ENCODE results near the gene DPYD. TPM values are rescaled to one million over a fixed set of nuclear protein-coding genes. Genes with fewer than 3 reads are reported as not detected.

The DPYD gene
- total RNA-seq, 1 experiment from 2014 or later: 7.0 TPM

GRCh38 chr1:97340951-97341350 lies 579.9 kb downstream of the DPYD start:
- no peak for DNase-seq
- ChIA-PET CTCF (no interaction called here), POLR2A (no interaction called here)
- Mint-ChIP-seq H3K4me3 (ENCODE audit: unreplicated experiment) (no peak overlapping the region), H3K27me3 (ENCODE audit: insufficient read depth, unreplicated experiment) (no peaks in the 10 kb centered on the region), H3K27ac (ENCODE audit: unreplicated experiment) (no peak overlapping the region), H3K9me3 (ENCODE audit: unreplicated experiment) (no peaks in the 10 kb centered on the region), H3K4me1 (ENCODE audit: low read depth, unreplicated experiment) (no peaks in the 10 kb centered on the region), H3K36me3 (ENCODE audit: insufficient read depth, unreplicated experiment) (no peaks in the 10 kb centered on the region)
- Histone ChIP-seq H3K4me1 (no peaks in the 10 kb centered on the region), H3K4me3 (ENCODE audit: low read depth, low read length) (no peak overlapping the region), H3K27me3 (replicated peaks; ENCODE audit: control insufficient read depth, insufficient read depth, low read length) (no peaks in the 10 kb centered on the region), H3K36me3 (ENCODE audit: control insufficient read depth, insufficient read depth, low read length) (no peaks in the 10 kb centered on the region), H3K9me3 (no peaks in the 10 kb centered on the region)
- BruUV-seq (replicated peaks): no TSS peak
- TF ChIP-seq CTCF (IDR thresholded peaks at IDR 0.05; ENCODE audit: insufficient read depth in 1 of 2, low read depth in 1 of 2, low read length in 1 of 2, severe bottlenecking in 1 of 2, unreplicated experiment in 1 of 2): no peak
- intact Hi-C loops (cut with micrococcal nuclease; ENCODE audit: unreplicated experiment): no loop called here

- POLR2A ChIA-PET: no interaction called here
- Mint-ChIP-seq H3K27ac (ENCODE audit: unreplicated experiment) (no peak overlapping the region), H3K36me3 (ENCODE audit: insufficient read depth, unreplicated experiment) (no peaks in the 10 kb centered on the region), H3K27me3 (ENCODE audit: insufficient read depth, unreplicated experiment) (no peaks in the 10 kb centered on the region), H3K4me1 (ENCODE audit: low read depth, unreplicated experiment) (no peaks in the 10 kb centered on the region), H3K9me3 (ENCODE audit: unreplicated experiment) (no peaks in the 10 kb centered on the region), H3K4me3 (ENCODE audit: unreplicated experiment) (no peak overlapping the region)
- no peaks in the 10 kb centered on the region for H3K4me1 ChIP-seq
- no TSS peak for BruUV-seq (replicated peaks)
- CTCF ChIA-PET: no interaction called here
- intact Hi-C loops (cut with micrococcal nuclease; ENCODE audit: unreplicated experiment): no loop called here
- no peaks in the 10 kb centered on the region for H3K9me3 ChIP-seq
- DNase-seq: no peak
- no peaks in the 10 kb centered on the region for H3K36me3 ChIP-seq (ENCODE audit: control insufficient read depth, insufficient read depth, low read length)
- no peak overlapping the region for H3K4me3 ChIP-seq (ENCODE audit: low read depth, low read length)
- TF ChIP-seq CTCF (IDR thresholded peaks at IDR 0.05; ENCODE audit: insufficient read depth in 1 of 2, low read depth in 1 of 2, low read length in 1 of 2, severe bottlenecking in 1 of 2, unreplicated experiment in 1 of 2): no peak
- H3K27me3 ChIP-seq (replicated peaks; ENCODE audit: control insufficient read depth, insufficient read depth, low read length): no peaks in the 10 kb centered on the region
Measured at GRCh38 chr1:97338347-97338746, 582.5 kb downstream of the DPYD start.

- BruUV-seq (replicated peaks): no TSS peak
- Mint-ChIP-seq H3K4me3 (ENCODE audit: unreplicated experiment) (no peak overlapping the region), H3K4me1 (ENCODE audit: low read depth, unreplicated experiment) (no peaks in the 10 kb centered on the region), H3K27ac (ENCODE audit: unreplicated experiment) (no peak overlapping the region), H3K27me3 (ENCODE audit: insufficient read depth, unreplicated experiment) (no peaks in the 10 kb centered on the region), H3K9me3 (ENCODE audit: unreplicated experiment) (no peaks in the 10 kb centered on the region), H3K36me3 (ENCODE audit: insufficient read depth, unreplicated experiment) (no peaks in the 10 kb centered on the region)
- POLR2A ChIA-PET: no interaction called here
- H3K9me3 ChIP-seq: no peaks in the 10 kb centered on the region
- H3K4me1 ChIP-seq: no peaks in the 10 kb centered on the region
- CTCF ChIA-PET: no interaction called here
- H3K36me3 ChIP-seq (ENCODE audit: control insufficient read depth, insufficient read depth, low read length): no peaks in the 10 kb centered on the region
- H3K4me3 ChIP-seq (ENCODE audit: low read depth, low read length): no peak overlapping the region
- DNase-seq: no peak
- TF ChIP-seq CTCF (IDR thresholded peaks at IDR 0.05; ENCODE audit: insufficient read depth in 1 of 2, low read depth in 1 of 2, low read length in 1 of 2, severe bottlenecking in 1 of 2, unreplicated experiment in 1 of 2): no peak
- intact Hi-C loops (cut with micrococcal nuclease; ENCODE audit: unreplicated experiment): no loop called here
- no peaks in the 10 kb centered on the region for H3K27me3 ChIP-seq (replicated peaks; ENCODE audit: control insufficient read depth, insufficient read depth, low read length)
Measured at GRCh38 chr1:97337250-97338030, 583.4 kb downstream of the DPYD start.
